MV-4-11 (cell line): ENCODE data around the gene DNAAF5.

ENCODE experiments used
- DNase-seq: peaks from one replicate; lab custom pipeline; 2025; lab: John Stamatoyannopoulos, UW

Gene DNAAF5

DNA sequence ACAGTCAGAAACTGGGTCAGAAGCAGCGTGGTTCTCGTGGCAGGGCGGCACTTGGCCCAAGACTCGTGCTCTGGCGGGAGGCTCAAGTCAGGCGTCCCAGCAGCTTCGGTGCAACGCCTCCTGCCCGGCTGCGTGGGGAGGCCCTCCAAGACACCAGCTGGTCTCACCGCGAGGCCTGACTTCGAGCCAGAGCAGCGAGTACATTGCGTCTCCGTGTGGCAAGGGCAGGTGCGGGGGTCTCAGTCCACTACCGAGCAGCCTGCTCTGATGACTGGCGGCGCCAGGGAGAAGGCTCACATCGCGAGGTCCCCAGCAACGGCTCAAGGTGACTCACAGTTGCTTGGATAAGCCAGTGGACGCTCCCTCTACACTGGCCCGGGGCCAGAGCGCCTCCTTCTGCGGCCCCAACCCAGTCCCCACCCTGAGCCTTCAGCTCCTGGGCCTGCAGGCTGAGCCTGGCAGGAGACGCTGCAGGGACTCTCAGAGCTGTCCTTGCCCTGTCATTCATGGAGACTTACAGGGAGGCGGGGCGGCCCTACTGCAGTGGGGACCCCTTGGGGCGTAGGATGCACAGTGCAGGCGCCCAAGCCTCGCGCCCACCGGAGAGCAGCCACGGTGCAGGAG lies 42.5 kb downstream of the DNAAF5 start:
- DNase-seq: no peak

DNA sequence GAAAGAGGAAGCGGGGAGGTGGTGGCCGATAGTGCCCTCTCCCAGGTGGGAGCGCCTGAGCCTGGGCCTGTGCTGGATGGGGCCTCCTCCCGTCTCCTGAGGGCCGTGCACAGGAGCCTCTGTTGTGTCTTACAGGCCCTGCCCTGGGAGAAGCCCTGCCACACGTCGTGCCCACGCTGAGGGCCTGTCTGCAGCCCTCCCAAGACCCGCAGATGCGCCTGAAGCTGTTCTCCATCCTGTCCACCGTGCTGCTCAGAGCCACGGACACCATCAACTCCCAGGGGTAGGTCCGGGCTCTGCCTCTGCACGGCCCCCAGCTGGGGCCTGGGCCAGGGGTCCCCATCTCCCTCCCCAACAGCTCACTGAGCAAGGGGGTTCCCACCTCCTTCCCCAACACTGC lies 43.8 kb downstream of the DNAAF5 start:
- no peak for DNase-seq

DNA sequence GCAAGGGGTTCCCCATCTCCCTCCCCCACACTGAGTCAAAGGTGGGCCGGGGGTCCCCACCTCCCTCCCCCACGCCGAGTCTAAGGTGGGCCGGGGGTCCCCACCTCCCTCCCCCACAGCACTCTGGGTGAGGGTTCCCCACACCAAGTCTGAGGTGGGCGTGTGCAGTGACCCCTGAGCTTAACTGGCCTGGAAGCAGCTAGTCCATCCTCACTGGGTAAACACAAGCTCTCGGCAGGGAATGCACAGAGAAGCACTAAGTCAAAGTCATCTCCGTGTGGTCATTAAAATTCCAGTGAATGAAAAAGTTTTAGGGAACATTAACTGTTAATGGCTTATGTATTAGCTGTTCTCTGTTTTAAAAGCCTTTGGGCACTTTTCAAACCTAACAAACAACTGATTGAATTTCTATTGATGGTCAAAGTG lies 44.3 kb downstream of the DNAAF5 start:
- DNase-seq: no peak

DNA sequence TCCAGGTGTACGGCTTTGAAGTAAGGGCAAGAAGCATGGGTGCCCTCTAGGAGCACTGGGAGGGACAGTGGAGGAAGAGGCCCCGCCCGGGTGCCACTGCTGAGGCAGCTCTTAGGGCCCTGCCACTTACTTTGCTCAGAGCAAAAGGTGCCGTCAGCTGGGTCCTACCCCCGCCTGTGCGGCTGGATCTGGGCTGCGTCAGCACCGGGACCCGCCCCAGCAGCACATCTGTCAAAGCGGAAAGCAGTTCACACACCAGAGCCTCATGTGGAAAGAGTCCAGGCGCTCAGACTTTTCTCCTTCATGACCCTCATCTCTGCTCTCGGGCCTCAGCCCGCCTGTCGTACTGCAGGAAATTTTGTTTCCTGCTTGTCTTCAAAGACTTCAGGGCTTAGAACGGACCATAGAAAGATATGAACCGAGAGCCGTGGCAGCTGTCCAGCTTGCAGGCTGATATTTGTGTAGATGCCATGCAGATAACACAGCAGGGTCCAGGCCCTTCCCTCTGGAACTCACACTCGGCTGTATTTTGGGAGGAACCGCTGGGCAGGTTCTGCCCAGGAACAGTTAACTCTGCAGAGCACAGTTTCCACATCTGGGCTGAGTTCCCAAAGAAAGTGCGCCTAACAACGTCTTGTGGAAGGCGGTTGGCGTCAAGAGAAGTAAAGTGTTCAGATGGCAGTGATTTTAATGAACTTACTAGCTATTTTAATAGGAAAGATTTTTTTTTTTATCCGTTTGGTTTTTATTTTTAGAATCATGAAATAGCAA lies 44.9 kb downstream of the DNAAF5 start:
- no peak for DNase-seq

DNA sequence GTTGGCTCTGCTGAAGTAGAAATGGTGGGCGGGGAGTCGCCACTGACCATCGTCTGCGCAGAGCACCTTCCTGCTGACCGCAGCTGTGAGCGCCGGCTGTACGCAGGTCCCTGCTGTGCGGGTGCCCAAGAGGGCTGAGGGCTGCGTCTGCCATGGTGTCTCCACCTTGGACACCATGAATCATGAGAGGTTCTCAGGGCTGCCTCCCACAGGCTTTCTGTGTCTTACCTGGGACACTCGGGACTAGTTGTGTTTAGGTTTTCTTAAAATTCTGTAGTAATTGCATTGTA lies 45.5 kb downstream of the DNAAF5 start:
- DNase-seq: no peak

DNA sequence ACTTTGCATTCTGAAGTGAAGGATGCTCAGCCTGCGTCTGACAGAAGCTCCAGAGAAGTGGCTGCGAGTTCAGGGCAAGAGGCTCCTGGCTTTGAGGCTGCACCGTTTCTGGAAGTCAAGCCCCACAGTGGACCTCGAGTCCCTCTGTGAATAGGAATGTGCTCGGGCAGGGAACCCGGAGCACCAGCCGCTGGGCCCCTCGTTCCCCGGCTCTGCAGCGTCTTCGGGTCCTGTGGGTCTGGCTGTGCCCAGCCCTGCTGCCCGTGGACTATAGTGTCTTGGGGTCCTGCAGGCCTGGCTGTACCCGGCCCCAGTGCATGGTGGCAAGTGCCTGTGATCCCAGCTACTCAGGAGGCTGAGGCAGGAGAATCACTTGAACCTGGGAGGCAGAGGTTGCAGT lies 45.9 kb downstream of the DNAAF5 start:
- no peak for DNase-seq

DNA sequence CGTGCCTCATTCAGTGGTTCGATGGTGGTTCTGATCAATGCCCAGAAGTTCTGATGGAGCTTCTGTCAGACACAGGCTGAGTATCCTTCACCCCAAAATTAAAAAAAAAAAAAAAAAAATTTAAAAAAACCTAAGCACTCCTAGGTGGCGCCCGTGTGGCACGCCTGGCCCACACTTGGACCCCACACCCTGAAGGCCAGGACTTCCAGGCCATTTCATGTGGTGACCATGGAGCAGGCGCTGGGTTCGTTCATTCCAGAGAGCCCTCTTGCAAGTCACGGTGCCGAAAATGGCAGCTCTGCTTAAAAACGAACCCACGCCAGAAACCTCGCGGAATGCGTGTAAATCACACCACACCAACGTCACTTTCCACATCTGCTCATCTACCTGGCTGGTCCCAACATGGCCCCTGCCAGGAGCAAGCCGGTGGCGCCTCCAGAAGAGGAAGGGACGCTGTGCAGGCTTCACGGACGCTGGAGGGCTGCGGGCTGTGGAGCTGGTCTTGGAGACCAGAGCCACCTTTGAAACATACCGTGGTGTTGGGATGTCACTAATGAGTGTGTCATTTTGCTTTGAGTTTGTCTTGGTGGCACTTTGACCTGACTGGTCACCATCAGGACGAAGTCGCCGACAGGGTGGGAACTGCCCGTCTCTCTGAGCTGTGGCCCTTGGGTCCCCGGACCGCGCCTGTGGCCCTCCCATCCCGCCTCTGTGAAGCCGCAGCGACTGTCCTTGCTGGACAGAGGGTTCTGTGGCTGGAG lies 46.5 kb downstream of the DNAAF5 start:
- DNase-seq: no peak

DNA sequence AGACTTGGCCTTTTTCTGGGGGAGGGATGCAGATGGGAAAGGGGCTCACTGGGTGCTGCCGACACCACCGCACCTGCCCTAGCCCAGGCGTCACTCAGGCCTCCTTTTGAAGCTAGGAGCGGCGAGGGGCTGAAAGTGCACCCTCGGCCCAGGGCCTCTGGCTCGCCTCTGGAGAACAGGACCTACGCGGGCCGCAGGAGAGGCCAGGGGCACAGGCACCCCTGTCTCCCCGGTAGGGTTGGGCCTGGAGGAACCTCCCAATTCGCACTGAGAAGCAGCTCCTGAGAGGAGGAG lies 47.1 kb downstream of the DNAAF5 start:
- DNase-seq: no peak

DNA sequence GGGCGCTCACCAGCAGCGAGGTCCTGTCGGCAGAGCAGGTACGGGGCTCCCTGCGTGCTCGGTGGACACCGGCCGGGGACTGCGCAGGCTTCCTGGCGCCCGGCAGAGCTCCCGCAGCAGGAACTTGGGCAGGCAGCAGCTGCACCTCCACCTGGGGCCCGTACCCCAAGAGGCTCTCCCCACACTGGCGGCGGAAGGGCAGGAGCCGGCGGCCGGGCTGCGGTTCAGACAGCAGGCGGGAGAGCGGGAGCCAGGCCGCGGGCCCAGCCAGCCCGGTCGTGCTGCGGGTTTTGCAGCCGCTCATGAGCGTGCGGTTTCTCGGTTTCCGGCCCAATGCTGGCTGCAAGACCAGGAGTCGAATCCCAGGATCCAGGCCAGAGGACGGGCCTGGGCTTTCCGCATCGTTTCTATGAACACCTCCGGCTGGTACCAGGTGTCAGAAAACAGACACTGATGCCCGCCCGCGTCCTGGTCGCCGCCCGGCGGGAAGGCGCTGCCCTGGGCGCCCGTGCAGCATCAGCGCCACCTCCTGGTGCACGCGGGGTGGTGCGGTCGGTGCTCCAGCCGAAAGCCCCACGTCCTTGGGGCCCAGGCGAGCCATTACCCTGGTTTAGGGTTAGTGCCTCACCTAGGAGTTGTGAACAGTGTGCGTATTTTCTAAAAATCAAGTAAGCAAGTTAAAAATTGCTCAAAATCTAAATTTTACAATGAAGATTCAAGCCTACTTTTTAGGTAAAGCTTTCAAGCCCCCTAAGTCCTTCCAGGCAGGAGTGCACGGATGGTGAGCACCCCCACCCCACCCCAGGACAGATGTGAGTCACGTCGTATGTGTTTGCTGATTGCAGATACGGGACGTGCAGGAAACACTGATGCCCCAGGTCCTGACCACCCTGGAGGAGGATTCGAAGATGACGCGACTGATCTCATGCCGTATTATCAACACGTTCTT lies 47.9 kb downstream of the DNAAF5 start:
- no peak for DNase-seq

DNA sequence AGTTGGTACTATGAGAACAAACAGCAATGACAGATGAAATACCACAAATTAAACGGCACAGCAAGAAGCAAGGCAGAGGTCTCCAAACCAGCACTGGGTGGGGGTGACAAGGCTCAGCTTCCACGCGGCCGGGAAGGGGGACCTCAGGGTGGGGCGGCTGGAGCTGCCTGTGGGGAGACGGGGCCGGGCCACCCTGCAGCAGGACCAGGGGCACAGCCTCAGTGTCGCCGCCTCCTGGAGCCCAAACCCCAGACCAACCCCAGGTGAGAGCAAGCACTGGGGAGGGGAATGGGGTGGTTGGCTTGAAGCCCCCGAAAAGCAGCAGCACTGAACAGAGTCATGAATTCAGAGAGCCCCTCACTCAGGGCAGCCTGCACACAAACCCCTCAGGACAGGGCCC lies 49.9 kb downstream of the DNAAF5 start:
- DNase-seq: no peak

DNA sequence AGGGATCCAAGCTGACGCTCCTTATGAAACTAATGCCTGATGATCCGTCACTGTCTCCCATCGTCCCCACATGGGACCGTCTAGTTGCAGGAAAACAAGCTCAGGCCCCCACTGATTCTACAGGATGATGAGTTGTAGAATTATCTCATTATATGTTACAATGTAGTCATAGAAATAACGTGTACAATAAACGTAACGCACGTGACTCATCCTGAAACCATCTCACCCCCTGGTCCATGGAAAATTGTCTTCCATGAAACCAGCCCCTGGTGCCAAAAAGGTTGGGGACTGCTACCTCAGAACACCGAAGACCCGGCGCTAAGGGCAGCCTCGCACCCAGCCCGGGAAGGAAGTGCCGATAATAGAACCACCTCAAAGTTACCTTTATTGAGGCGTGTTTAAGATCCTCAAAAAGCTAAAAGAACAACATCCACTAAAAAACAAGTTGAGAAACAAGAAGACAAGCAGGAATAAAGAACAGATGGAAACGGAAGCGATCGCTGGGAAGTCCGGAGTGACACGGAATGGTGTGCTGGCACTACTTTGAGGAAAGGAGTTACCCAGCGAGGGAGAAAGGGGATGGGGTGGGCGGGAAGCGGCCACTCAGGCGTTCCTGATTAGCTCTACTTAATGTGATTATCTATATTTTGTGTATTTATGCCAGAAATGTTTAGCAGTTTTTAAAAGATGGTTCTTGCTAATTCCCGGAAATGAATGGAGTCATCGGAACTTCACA lies 50.7 kb downstream of the DNAAF5 start:
- no peak for DNase-seq

DNA sequence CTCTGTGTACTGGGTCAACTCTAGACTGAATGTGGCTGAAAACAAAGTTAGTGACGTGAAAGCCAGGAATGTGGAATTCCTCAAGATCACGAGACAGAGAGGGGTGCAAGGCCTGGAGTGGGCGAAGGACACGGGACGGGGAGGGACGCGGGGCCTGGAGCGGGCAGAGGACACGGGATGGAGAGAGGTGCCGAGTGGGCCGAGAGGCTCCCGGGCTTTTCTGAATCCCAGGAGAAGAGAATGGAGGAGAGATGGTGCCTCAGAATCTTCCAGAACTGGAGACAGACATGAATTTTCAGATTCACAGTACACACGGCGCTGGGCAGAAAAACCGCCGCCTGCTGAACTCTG lies 51.2 kb downstream of the DNAAF5 start:
- no peak for DNase-seq

DNA sequence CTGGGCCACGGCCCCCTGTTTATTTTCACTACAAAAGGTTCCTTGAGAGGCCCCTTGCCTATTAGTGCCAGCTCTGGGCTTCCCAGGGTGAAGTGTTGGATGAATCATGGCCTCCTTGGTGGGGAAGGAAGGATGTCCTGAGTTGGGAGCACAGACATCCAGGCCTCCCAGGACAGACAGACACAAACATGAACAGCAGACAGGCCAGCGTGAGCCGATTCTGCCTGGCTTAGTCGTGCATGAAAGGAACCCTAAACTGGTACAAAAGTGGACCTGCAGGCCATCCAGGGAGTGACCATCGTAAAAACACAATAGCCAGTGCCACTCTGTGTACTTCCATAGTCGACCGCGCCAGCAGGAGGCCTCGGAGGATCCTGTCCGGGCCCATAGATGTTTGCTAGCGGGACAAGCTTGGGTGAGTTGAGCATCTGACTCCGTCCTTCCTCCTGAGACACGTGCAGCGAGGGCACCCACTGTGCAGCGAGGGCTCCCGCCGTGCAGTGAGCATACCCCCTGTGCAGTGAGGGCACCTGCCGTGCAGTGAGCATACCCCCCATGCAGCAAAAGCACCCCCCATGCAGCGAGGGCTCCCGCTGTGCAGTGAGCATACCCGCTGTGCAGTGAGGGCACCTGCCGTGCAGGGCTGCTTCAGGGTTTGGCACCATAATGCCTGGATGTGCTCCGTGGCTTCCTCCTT lies 51.9 kb downstream of the DNAAF5 start:
- DNase-seq: no peak

DNA sequence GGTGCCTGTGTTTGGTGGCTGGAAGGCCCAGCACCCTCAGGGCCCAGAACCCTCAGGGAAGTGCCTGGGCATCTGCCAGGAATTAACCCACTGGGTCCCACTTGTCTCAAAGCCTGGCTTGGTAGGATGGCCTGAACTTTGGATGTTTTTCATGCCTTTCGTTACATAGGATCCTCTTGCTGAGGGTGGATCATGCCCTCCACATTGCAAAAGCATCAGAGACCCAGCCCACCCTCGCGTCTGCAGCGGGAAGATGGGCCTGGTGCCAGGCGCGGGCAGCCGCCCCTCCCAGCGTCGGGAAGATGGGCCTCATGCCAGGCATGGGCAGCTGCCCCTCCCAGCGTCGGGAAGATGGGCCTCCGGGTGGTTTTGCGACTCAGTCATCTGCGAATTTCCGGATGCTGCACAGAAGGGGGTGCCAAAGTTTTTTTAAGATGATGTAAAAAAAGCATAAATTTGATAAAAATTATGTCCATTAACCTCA lies 52.5 kb downstream of the DNAAF5 start:
- DNase-seq: no peak

DNA sequence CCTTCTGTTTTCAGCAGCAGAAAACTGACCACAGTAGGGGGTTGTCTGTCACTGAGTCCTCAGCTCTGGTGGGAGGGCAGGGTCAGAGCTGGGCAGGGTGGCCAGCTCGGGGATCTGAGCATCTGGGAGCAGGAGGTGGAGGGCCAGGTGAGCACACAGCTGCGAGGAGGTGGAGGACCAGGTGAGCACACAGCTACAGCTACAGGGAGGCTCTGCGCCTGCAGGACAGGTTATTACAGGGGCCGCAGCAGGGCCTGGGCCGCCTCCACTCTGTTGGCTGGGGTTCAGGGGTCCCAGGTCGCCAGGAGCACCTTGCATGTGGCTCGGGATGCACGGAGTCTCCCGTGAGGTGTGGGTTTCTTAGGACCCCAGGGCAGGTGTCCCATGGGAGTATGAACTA lies 53.0 kb downstream of the DNAAF5 start:
- no peak for DNase-seq

DNA sequence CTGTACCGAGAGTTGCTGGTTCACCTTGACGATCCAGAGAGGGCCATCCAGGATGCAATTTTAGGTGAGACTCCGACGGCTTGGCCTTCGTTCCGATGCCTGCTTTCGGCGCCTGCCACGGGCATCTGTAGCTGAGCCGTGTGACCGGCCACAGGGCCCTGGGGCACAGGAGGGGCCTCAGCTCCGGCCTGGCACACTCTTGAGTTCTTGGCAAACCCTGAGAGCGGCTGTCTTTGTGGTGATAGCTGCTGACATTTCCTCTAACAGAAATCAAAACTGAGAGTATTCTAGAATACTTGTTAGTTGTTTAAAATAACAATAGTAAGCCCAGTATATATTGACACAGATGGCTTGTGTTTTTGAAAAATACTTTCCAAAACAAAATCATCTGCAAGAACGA lies 53.6 kb downstream of the DNAAF5 start:
- DNase-seq: no peak

DNA sequence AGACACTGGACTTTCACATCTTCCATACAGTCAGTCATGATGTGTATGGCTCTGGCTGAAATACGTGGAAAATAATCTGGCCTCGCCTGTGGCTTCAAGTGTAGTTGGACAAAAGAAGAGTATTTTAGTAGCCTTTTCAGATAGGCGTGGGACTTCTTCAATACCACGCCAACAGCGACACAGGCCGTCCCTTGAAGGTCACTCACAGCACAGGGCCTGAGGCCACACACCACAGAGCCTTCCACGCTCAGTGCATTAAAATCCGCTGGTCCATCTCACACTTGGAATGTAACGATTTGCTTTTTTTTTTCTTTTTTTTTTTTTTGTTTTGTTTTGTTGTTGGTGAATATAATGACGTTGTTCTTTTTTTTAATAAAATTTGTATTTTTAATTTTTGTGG lies 54.0 kb downstream of the DNAAF5 start:
- DNase-seq: no peak

DNA sequence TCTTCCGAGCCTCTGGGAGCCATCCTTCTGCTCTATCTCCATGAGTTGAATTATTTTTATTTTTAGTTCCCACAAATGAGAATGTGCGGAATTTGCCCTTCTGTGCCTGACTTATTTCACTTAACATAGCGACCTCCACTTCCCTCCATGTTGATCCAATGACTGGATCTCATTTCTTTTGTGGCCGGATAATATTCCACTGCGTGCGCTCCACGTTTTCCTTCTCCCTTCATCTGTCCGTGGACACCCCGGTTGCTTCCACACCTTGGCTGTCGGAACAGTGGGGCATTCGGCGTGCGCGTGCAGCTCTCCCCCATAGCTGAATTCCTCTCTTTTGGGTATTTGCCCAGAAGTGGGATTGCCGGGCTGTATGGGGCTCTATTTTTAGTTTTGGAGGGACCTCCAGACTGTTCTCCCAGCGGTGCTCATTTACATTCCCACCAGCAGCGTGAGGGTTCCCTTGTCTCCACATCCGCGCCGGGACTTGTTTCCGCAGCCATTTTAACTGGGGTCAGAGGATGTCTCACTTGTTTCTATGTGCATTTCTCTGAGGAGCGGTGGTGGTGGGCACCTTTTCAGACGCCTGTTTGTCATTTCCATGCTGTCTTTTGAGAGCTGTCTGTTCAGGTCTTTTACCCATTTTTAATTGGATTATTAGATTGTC lies 54.8 kb downstream of the DNAAF5 start:
- no peak for DNase-seq

DNA sequence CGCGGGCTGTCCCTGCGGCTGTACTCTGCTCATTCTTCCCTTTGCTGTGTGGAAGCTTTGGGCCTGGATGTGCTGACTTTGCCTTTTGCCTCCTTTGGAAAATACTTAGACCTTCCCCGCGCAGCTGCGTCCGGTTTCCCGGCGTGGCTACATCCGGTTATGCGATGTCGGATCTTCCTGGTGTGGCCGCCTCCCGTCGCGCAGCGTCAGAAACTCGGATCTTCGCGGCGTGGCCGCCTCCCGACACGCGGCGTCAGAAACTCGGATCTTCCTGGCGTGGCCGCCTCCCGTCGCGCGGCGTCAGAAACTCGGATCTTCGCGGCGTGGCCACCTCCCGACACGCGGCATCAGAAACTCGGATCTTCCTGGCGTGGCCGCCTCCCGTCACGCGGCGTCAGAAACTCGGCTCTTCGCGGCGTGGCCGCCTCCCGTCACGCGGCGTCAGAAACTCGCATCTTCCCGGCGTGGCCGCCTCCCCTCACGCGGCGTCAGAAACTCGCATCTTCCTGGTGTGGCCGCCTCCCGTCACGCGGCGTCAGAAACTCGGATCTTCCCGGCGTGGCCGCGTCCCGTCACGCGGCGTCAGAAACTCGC lies 55.5 kb downstream of the DNAAF5 start:
- DNase-seq: no peak
